A549 (cell line): ENCODE results near the gene IQCN. TPM values are rescaled to one million over a fixed set of nuclear protein-coding genes. Genes with fewer than 3 reads are reported as not detected.

ENCODE experiments used
- ATAC-seq, 2 experiments: fragments of 200-7000 bp in 1 of 2; fragments of >200 bp in 1 of 2; cut with Nextera tagmentation in 1 of 2; cut with Tn5 transposase in 1 of 2; 3 replicates each; pipeline versions ENCODE4 v1.8.0 to v1.9.1; 2018 to 2020; ENCODE audit warnings: mild to moderate bottlenecking in 1 of 2, moderate library complexity in 1 of 2
- CTCF ChIA-PET: fragments of 300-600 bp; sonication (Branson Sonifier 250); formaldehyde crosslinking; extraction: SDS; loops from one replicate; lab custom pipeline; 2021; ENCODE audit warnings: antibody characterized with exemption, inconsistent platforms; lab: Yijun Ruan, JAX
- POLR2A ChIA-PET: fragments of 350-600 bp; formaldehyde crosslinking; extraction: SDS; loops from one replicate; lab custom pipeline; 2021; ENCODE audit warnings: antibody characterized with exemption, inconsistent platforms; lab: Yijun Ruan, JAX
- DNase-seq, 2 experiments: peaks; one replicate each; pipeline versions ENCODE4 v3.0.0 to v3.0.0-alpha.2; 2011 to 2016; ENCODE audit warnings: low read depth in 1 of 2, low spot score in 1 of 2
- FAIRE-seq: peaks from 2 replicates; lab custom pipeline; 2011; peaks lifted over from hg19 to GRCh38; lab: Jason Lieb, UNC
- H3K27ac ChIP-seq, 2 experiments: fragments of >200 bp; sonication (Bioruptor Twin); formaldehyde crosslinking; 3 replicates each; pipeline ENCODE4 v1.5.1; 2016 to 2017
- H3K4me1 ChIP-seq: fragments of >200 bp; sonication (Bioruptor Twin); formaldehyde crosslinking; 3 replicates; pipeline ENCODE4 v1.6.1; 2016
- H3K4me2 ChIP-seq: fragments of >200 bp; sonication (Bioruptor Twin); formaldehyde crosslinking; 3 replicates; pipeline ENCODE4 v1.6.1; 2016
- H3K4me3 ChIP-seq: fragments of >200 bp; sonication (Bioruptor Twin); formaldehyde crosslinking; 3 replicates; pipeline ENCODE4 v1.5.1; 2016
- H3K9me3 ChIP-seq: fragments of >200 bp; sonication (Bioruptor Twin); formaldehyde crosslinking; 3 replicates; pipeline ENCODE4 v1.6.1; 2016
- BCL3 ChIP-seq: fragments of >200 bp; sonication (Bioruptor Twin); formaldehyde crosslinking; IDR thresholded peaks from 3 replicates; pipeline ENCODE4 v1.6.1; 2016
- CBX2 ChIP-seq: fragments of 200-600 bp; sonication (generic); IDR thresholded peaks from 2 replicates; pipeline ENCODE4 v1.6.1; 2016; ENCODE audit warnings: low read depth, mild to moderate bottlenecking, borderline replicate concordance
- CHD2 ChIP-seq: fragments of 150-350 bp; IDR thresholded peaks from 2 replicates; pipeline ENCODE4 v1.6.1; 2014; ENCODE audit warnings: low read length; ENCODE audit not compliant: partially characterized antibody
- EHMT2 ChIP-seq: fragments of 200-600 bp; sonication (generic); IDR thresholded peaks from 2 replicates; pipeline ENCODE4 v1.6.1; 2016; ENCODE audit warnings: antibody characterized with exemption, low read depth, mild to moderate bottlenecking, moderate library complexity
- EP300 ChIP-seq, 2 experiments: fragments of >200 bp; sonication (Bioruptor Twin); formaldehyde crosslinking; IDR thresholded peaks; 2 replicates in 1 of 2; 3 replicates in 1 of 2; pipeline ENCODE4 v1.6.1; 2016 to 2017
- FOSB ChIP-seq: fragments of 250-450 bp; sonication (Bioruptor Pico); IDR thresholded peaks from 2 replicates; pipeline ENCODE4 v1.5.0; 2020; ENCODE audit warnings: mild to moderate bottlenecking, moderate library complexity
- FOXS1 ChIP-seq: fragments of 250-450 bp; sonication (Bioruptor Pico); IDR thresholded peaks from 2 replicates; pipeline ENCODE4 v1.5.0; 2020; ENCODE audit warnings: mild to moderate bottlenecking, moderate library complexity
- HES2 ChIP-seq: fragments of >200 bp; sonication (Bioruptor Twin); formaldehyde crosslinking; IDR thresholded peaks from 2 replicates; pipeline ENCODE4 v1.6.1; 2016
- HEYL ChIP-seq: fragments of 250-450 bp; sonication (Bioruptor Pico); IDR thresholded peaks from 2 replicates; pipeline ENCODE4 v1.8.0; 2021; ENCODE audit warnings: mild to moderate bottlenecking, moderate library complexity
- KDM1A ChIP-seq: fragments of 200-600 bp; sonication (generic); IDR thresholded peaks from 2 replicates; pipeline ENCODE4 v1.6.1; 2016; ENCODE audit warnings: low read depth, mild to moderate bottlenecking
- KDM5A ChIP-seq: fragments of 200-600 bp; sonication (generic); IDR thresholded peaks from 2 replicates; pipeline ENCODE4 v1.6.1; 2016; ENCODE audit warnings: antibody characterized with exemption, mild to moderate bottlenecking
- NR3C1 ChIP-seq: fragments of >200 bp; sonication (Bioruptor Twin); formaldehyde crosslinking; IDR thresholded peaks from 3 replicates; pipeline ENCODE4 v1.6.1; 2017
- PHF8 ChIP-seq: fragments of 200-600 bp; sonication (generic); IDR thresholded peaks from 2 replicates; pipeline ENCODE4 v1.6.1; 2016; ENCODE audit warnings: low read depth, mild to moderate bottlenecking, antibody characterized with exemption, moderate library complexity, borderline replicate concordance
- POLR2A ChIP-seq: IDR thresholded peaks from 2 replicates; pipeline ENCODE4 v1.6.1; 2012; ENCODE audit warnings: mild to moderate bottlenecking, low read length
- POLR2AphosphoS2 ChIP-seq: conservative IDR thresholded peaks from 2 replicates; pipeline ENCODE4 v1.6.1; 2012; ENCODE audit warnings: low read length, improper control_type of control experiment, inconsistent platforms
- RNF2 ChIP-seq: fragments of 200-600 bp; sonication (generic); IDR thresholded peaks from 2 replicates; pipeline ENCODE4 v1.6.1; 2016; ENCODE audit warnings: low read depth, mild to moderate bottlenecking, antibody characterized with exemption, moderate library complexity, borderline replicate concordance
- TFCP2L1 ChIP-seq: fragments of 250-450 bp; sonication (Bioruptor Pico); IDR thresholded peaks from 2 replicates; pipeline ENCODE4 v1.5.0; 2021; ENCODE audit warnings: mild to moderate bottlenecking
- USF2 ChIP-seq: fragments of 450-650 bp; IDR thresholded peaks from 2 replicates; pipeline ENCODE4 v1.6.1; 2014; ENCODE audit warnings: antibody characterized with exemption
- ZC3H11A ChIP-seq: fragments of 450-650 bp; IDR thresholded peaks from 2 replicates; pipeline ENCODE4 v1.6.1; 2014; ENCODE audit warnings: antibody characterized with exemption, mild to moderate bottlenecking
- ZNF302 ChIP-seq: fragments of 250-450 bp; sonication (Bioruptor Pico); IDR thresholded peaks from 2 replicates; pipeline ENCODE4 v1.9.0; 2021; ENCODE audit warnings: inconsistent platforms, mild to moderate bottlenecking, moderate library complexity
- ZSCAN20 ChIP-seq: fragments of 250-450 bp; sonication (Bioruptor Pico); IDR thresholded peaks from 2 replicates; pipeline ENCODE4 v1.8.0; 2022; ENCODE audit warnings: mild to moderate bottlenecking, moderate library complexity
- WGBS: methylation state at CpG from one replicate; pipeline ENCODE4 v1.1.6; 2017; ENCODE audit errors: missing lambda C conversion rate; 5-methylcytosine and 5-hydroxymethylcytosine counted together
- polyA plus RNA-seq, 4 experiments: library from polyadenylated mRNA; depleted of rRNA in 3 of 4; stranded (reverse); fragments of >200 nt; fragmentation: RNase III in 1 of 4; extraction: RNeasy Plus Mini Kit Qiagen cat#74134 plus additional on column Dnase treatment in 1 of 4; gene quantifications; 2 replicates in 3 of 4; 3 replicates in 1 of 4; pipeline ENCODE4 v1.2.3, GENCODE V29; 2011 to 2017
- TF ChIP-seq, protein P1 (sequence below): fragments of 250-450 bp; sonication (Bioruptor Pico); IDR thresholded peaks from 2 replicates; pipeline ENCODE4 v1.5.0; 2021; ENCODE audit warnings: mild to moderate bottlenecking, moderate library complexity, borderline replicate concordance

Gene IQCN
- polyA plus RNA-seq, 2 of the 4 experiments (the other 2 are of a cell fraction): 0.34 to 0.50 TPM

DNA sequence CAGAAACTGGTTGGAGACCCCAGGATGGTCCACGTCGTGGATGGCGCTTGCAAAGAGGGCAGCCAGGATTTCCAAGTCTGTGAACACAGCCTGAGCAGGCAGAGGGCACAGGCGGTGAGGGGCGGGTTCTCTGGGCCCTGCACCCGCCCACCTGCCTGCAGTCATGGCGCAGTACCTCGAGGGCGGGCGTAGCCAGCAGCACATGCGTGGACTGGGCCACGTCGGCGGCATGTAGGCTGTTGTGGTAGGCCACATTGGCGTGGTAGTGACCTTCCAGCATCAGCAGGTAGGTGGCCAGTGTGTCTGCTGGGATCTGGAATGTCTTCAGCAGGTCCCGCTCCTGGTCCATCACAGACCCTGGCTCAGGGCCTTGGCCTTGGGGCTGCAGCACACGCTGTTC is 56.1 kb downstream of the IQCN start:
- Histone ChIP-seq H3K9me3 (no peaks in the 10 kb centered on the region), H3K4me3 (no peak overlapping the region), H3K4me1 (peaks cover 4% of the 10 kb centered on the region; the same call in 1 of the 3 replicates), H3K4me2 (no peak overlapping the region), H3K27ac (no peak overlapping the region)
- DNase-seq: no peak
- POLR2A ChIA-PET: no interaction called here
- WGBS: 81% methylated on average over 11 of the region's 17 CpGs
- TF ChIP-seq EHMT2: no peak
- TF ChIP-seq HES2: no peak
- TF ChIP-seq NR3C1: no peak
- no peak for TF ChIP-seq RNF2
- no peak for ATAC-seq
- no peak for FAIRE-seq
- CTCF ChIA-PET: interaction anchor here (0.9 to 2.5 kb wide), 3 partner anchors 10 to 34 kb away, joined by 3 to 11 read pairs (median 4); no protein-coding TSS in a partner anchor

GRCh38 chr19:18216789-18217188 is 57.5 kb downstream of the IQCN start:
- no peak for FAIRE-seq
- POLR2A ChIA-PET: no interaction called here

GRCh38 chr19:18214779-18215433 is 59.3 kb downstream of the IQCN start:
- H3K27ac ChIP-seq: no peak overlapping the region
- TF ChIP-seq FOXS1 (CRISPR knock-in tag) (no peak), CBX2 (no peak), POLR2AphosphoS2 (no peak), EP300 (IDR thresholded peaks at IDR 0.05) (no peak), ZC3H11A (no peak), POLR2A (no peak), USF2 (no peak), KDM5A (no peak), FOSB (CRISPR knock-in tag) (no peak), ZSCAN20 (CRISPR knock-in tag) (no peak), BCL3 (no peak), CHD2 (no peak)
- TF ChIP-seq, protein P1, sequence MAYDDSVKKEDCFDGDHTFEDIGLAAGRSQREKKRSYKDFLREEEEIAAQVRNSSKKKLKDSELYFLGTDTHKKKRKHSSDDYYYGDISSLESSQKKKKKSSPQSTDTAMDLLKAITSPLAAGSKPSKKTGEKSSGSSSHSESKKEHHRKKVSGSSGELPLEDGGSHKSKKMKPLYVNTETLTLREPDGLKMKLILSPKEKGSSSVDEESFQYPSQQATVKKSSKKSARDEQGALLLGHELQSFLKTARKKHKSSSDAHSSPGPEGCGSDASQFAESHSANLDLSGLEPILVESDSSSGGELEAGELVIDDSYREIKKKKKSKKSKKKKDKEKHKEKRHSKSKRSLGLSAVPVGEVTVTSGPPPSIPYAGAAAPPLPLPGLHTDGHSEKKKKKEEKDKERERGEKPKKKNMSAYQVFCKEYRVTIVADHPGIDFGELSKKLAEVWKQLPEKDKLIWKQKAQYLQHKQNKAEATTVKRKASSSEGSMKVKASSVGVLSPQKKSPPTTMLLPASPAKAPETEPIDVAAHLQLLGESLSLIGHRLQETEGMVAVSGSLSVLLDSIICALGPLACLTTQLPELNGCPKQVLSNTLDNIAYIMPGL (CRISPR knock-in tag): no peak
- no peak for FAIRE-seq
- H3K4me1 ChIP-seq: peaks cover 4% of the 10 kb centered on the region; the same call in 1 of the 3 replicates
- H3K4me2 ChIP-seq: 0 out of 3 replicates have a peak overlapping the region, but pooled peaks have one; percentile 17
- POLR2A ChIA-PET: interaction anchor here (0.7 kb wide), 1 partner anchor 18 kb away, joined by 6 read pairs; no protein-coding TSS in a partner anchor
- CTCF ChIA-PET: interaction anchor here (0.8 to 1.1 kb wide), 3 partner anchors 37 to 198 kb away, joined by 3 to 4 read pairs (median 3); no protein-coding TSS in a partner anchor
- no peak overlapping the region for H3K4me3 ChIP-seq
- DNase-seq: no peak
- no peaks in the 10 kb centered on the region for H3K9me3 ChIP-seq
- ATAC-seq: peak; percentile 40 to 64; a peak in 3 of 6 replicates
- WGBS: 53% methylated on average over 7 of the region's 7 CpGs

More at GRCh38 chr19:18216789-18217188, 57.5 kb downstream of the IQCN start:
- WGBS: 93% methylated on average over 8 of the region's 8 CpGs
- H3K4me3 ChIP-seq: no peak overlapping the region
- H3K9me3 ChIP-seq: no peaks in the 10 kb centered on the region
- no peak for ATAC-seq
- H3K4me1 ChIP-seq: peaks cover 4% of the 10 kb centered on the region; the same call in 1 of the 3 replicates
- no peak for TF ChIP-seq KDM1A
- TF ChIP-seq PHF8: no peak
- TF ChIP-seq, protein P1 (CRISPR knock-in tag): no peak
- no peak for TF ChIP-seq HEYL (CRISPR knock-in tag)
- no peak for TF ChIP-seq ZNF302 (CRISPR knock-in tag)
- no peak for TF ChIP-seq EP300 (IDR thresholded peaks at IDR 0.05)
- no peak for TF ChIP-seq TFCP2L1
- H3K27ac ChIP-seq: no peak overlapping the region
- CTCF ChIA-PET: interaction anchor here (1.2 kb wide), 1 partner anchor 35 kb away, joined by 3 read pairs; no protein-coding TSS in a partner anchor
- no peak for DNase-seq
- H3K4me2 ChIP-seq: no peak overlapping the region
